GM23248 (cell line): ENCODE measurements around the gene SLC25A26. TPM values are rescaled to one million over a fixed set of nuclear protein-coding genes. Genes with fewer than 3 reads are reported as not detected.
A peak's percentile ranks its signal among the peaks of the same experiment; 100 is the strongest.

Source experiments
- DNase-seq: peaks from one replicate; pipeline ENCODE4 v3.0.0-alpha.2; 2015
- H2AFZ ChIP-seq: fragments of 200-600 bp; sonication (generic); 2 replicates; pipeline ENCODE4 v1.6.1; 2016; ENCODE audit warnings: antibody characterized with exemption
- H3F3A ChIP-seq: fragments of 200-600 bp; sonication (generic); 2 replicates; pipeline ENCODE4 v1.6.1; 2016; ENCODE audit warnings: mild to moderate bottlenecking, antibody characterized with exemption, mixed run types; ENCODE audit not compliant: insufficient read depth
- H3K27ac ChIP-seq: fragments of 200-600 bp; sonication (generic); 2 replicates; pipeline ENCODE4 v1.5.1; 2016; ENCODE audit warnings: mild to moderate bottlenecking
- H3K27me3 ChIP-seq: fragments of 200-600 bp; sonication (generic); replicated peaks from 2 replicates; pipeline ENCODE4 v1.6.1; 2016; ENCODE audit warnings: mild to moderate bottlenecking; ENCODE audit not compliant: insufficient read depth
- H3K36me3 ChIP-seq: fragments of 200-600 bp; sonication (generic); 2 replicates; pipeline ENCODE4 v1.6.1; 2016; ENCODE audit warnings: low read depth, mild to moderate bottlenecking
- H3K4me1 ChIP-seq: fragments of 200-600 bp; sonication (generic); 2 replicates; pipeline ENCODE4 v1.6.1; 2016; ENCODE audit warnings: mild to moderate bottlenecking; ENCODE audit not compliant: insufficient read depth
- H3K4me2 ChIP-seq: fragments of 200-600 bp; sonication (generic); one replicate; pipeline ENCODE4 v1.6.1; 2016; ENCODE audit warnings: mild to moderate bottlenecking; ENCODE audit not compliant: unreplicated experiment
- H3K4me3 ChIP-seq: fragments of 200-600 bp; sonication (generic); 2 replicates; pipeline ENCODE4 v1.5.1; 2016; ENCODE audit warnings: mild to moderate bottlenecking
- H3K79me2 ChIP-seq: fragments of 200-600 bp; sonication (generic); 2 replicates; pipeline ENCODE4 v1.6.1; 2016; ENCODE audit warnings: mild to moderate bottlenecking; ENCODE audit not compliant: insufficient read depth
- H3K9ac ChIP-seq: fragments of 200-600 bp; sonication (generic); 2 replicates; pipeline ENCODE4 v1.6.1; 2016; ENCODE audit warnings: mild to moderate bottlenecking
- H3K9me2 ChIP-seq: fragments of 200-600 bp; sonication (generic); 2 replicates; pipeline ENCODE4 v1.6.1; 2016; ENCODE audit warnings: mixed run types, mild to moderate bottlenecking, moderate library complexity; ENCODE audit not compliant: insufficient read depth
- H3K9me3 ChIP-seq: fragments of 200-600 bp; sonication (generic); one replicate; pipeline ENCODE4 v1.6.1; 2017; ENCODE audit warnings: low read depth
- H4K20me1 ChIP-seq: fragments of 200-600 bp; sonication (generic); 2 replicates; pipeline ENCODE4 v1.6.0; 2016; ENCODE audit not compliant: insufficient read depth
- EZH2 ChIP-seq: fragments of 200-600 bp; sonication (generic); IDR thresholded peaks from 2 replicates; pipeline ENCODE4 v1.6.1; 2018; ENCODE audit warnings: antibody characterized with exemption, mild to moderate bottlenecking; ENCODE audit not compliant: insufficient read depth, poor library complexity, severe bottlenecking
- EZH2phosphoT487 ChIP-seq: fragments of 200-600 bp; sonication (generic); IDR thresholded peaks from 2 replicates; pipeline ENCODE4 v1.6.1; 2018; ENCODE audit warnings: antibody characterized with exemption, moderate library complexity, mild to moderate bottlenecking, low read depth; ENCODE audit not compliant: insufficient read depth
- WGBS, 2 experiments: methylation state at CpG; one replicate each; pipeline ENCODE4 v1.1.6; 2015 to 2017; ENCODE audit warnings: low lambda C conversion rate in 2 of 2, low coverage in 1 of 2; ENCODE audit errors: missing lambda C conversion rate in 2 of 2; 5-methylcytosine and 5-hydroxymethylcytosine counted together
- in situ Hi-C: fragments of 300-500 bp; cut with MboI; formaldehyde crosslinking; loops from 2 replicates; pipeline ENCODE4 v1.15.0; 2020
- polyA plus RNA-seq: library from polyadenylated mRNA; unstranded; fragments of >200 nt; fragmentation: Nextera tagmentation; extraction: Ambion mirVana; gene quantifications from 2 replicates; pipeline ENCODE4 v1.2.1, GENCODE V29; 2016
- total RNA-seq: library from RNA; depleted of rRNA; stranded (reverse); fragments of >200 nt; shearing (Covaris generic); gene quantifications from 2 replicates; pipeline ENCODE4 v1.2.3, GENCODE V29; 2014

SLC25A26 gene
- total and polyA plus RNA-seq, 2 experiments from 2014 or later: 25.2 to 26.9 TPM

DNA sequence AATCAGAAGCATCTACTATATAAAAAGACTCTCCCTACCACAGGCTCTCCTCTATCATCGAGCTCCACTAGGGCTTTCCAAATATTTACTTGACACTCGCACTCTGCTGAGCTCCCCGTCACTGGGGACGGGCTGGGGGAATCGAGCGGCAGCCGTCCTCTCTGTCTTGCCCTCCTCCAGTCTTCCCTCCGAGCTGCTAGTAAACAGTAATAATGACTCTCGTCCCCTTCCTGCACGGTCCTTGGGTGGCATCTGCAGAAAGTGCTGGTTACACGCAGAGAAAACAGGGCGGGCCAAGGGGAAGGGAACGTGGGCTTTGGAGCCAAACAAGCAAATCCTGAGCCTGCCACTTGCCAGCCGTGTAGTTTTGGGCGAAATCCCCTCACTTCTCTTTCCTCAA lies 183.4 kb downstream of the SLC25A26 start:
- in situ Hi-C loops: loop anchor here (10.0 kb wide), 1 partner anchor 411 kb away; no protein-coding TSS in a partner anchor
- 64 to 67% methylated on average over 15 of the region's 15 CpGs for WGBS, 2 experiments

DNA sequence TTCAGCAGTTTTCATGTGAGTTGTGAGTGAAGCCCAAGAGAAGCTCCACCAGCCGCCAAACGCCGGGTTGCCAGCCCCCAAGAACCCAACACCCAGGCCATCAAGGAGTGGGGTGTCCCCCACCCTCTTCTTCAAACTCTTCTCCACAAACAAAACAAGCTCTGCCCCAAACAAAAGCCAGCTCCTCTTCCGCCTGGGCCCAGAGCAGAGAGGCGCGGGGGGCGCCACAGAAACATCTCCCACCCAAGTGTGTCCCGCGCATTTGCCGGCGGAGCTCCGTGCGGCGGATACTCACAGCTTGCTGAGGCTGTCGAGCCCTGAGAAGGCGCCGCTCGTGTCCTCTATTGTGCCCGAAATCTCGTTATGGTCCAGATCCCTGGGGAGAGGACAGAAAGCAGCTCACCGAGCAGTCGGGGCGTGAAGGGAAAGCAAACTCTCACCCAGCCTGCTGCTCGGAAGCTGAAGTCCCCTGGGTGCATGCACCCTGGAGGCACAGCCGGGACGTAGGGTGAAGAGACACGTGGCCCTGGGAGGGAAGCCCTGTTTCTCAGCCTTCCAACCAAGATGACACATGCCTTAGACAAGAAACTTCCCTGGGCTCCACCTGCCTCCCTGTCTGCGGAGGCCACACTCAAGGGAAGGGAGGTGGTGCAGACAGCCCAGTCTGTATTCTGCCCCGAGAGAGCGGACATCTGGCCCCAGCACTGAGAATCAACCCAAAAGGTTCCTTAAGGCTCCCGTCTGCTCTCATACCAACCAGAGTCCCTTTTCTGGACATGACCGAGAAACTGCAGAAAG lies 184.3 kb downstream of the SLC25A26 start:
- Histone ChIP-seq H3K9ac (peak overlapping the region; percentile 32; the same call in 1 of the 2 replicates), H3K4me2 (peak overlapping the region; percentile 16), H2AFZ (peak overlapping the region; percentile 27; the same call in 1 of the 2 replicates), H4K20me1 (no peaks in the 10 kb centered on the region), H3K79me2 (no peaks in the 10 kb centered on the region), H3K27me3 (no peaks in the 10 kb centered on the region), H3K4me3 (no peak overlapping the region), H3K9me2 (no peaks in the 10 kb centered on the region), H3F3A (peaks cover 6% of the 10 kb centered on the region; the same call in 1 of the 2 replicates), H3K9me3 (no peaks in the 10 kb centered on the region), H3K27ac (peak overlapping the region; percentile 47), H3K4me1 (peaks cover 26% of the 10 kb centered on the region), H3K36me3 (no peaks in the 10 kb centered on the region)
- in situ Hi-C loops: loop anchor here (10.0 kb wide), 1 partner anchor 410 kb away; no protein-coding TSS in a partner anchor
- DNase-seq: peak; percentile 49
- no peak for TF ChIP-seq EZH2phosphoT487
- 82 to 84% methylated on average over 32 of the region's 32 CpGs for WGBS, 2 experiments

More for the DNA sequence above, 183.4 kb downstream of the SLC25A26 start:
- Histone ChIP-seq H2AFZ (no peak overlapping the region), H3K9ac (no peak overlapping the region), H3K27me3 (no peaks in the 10 kb centered on the region), H3K79me2 (no peaks in the 10 kb centered on the region), H3K36me3 (no peaks in the 10 kb centered on the region), H3K4me3 (no peak overlapping the region), H3K9me3 (no peaks in the 10 kb centered on the region), H3K4me1 (peaks cover 26% of the 10 kb centered on the region), H3K4me2 (no peak overlapping the region), H4K20me1 (no peaks in the 10 kb centered on the region), H3K9me2 (no peaks in the 10 kb centered on the region), H3K27ac (no peak overlapping the region), H3F3A (peaks cover 6% of the 10 kb centered on the region; the same call in 1 of the 2 replicates)
- TF ChIP-seq EZH2 (no peak), EZH2phosphoT487 (no peak)
- no peak for DNase-seq

DNA sequence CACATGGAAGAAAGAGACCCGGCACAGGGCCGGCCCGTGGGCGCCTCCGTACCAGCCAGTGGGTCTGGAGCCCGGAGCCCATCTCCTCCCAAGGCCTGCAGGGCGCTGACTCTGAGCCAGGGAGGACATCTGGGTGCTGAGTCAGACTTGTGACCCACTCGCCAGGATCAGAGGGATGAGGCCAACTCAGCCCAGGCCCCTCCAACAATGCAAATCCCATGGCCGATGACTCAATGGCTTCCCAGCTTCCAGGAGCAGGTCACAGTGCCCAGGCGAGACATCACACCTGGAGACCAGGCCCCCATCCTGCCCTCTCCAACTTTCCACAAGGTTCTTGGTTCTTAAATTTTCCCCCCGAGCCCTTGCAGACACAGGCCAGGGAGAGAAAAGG lies 184.9 kb downstream of the SLC25A26 start:
- no peak for TF ChIP-seq EZH2phosphoT487
- TF ChIP-seq EZH2: no peak
- in situ Hi-C loops: loop anchor here (10.0 kb wide), 1 partner anchor 409 kb away; no protein-coding TSS in a partner anchor
- Histone ChIP-seq H3K4me3 (no peak overlapping the region), H3K36me3 (no peaks in the 10 kb centered on the region), H4K20me1 (no peaks in the 10 kb centered on the region), H3F3A (peaks cover 6% of the 10 kb centered on the region; the same call in 1 of the 2 replicates), H3K9ac (peak overlapping the region; percentile 34; the same call in 1 of the 2 replicates), H3K9me2 (no peaks in the 10 kb centered on the region), H3K27me3 (no peaks in the 10 kb centered on the region), H2AFZ (peak overlapping the region; percentile 27; the same call in 1 of the 2 replicates), H3K4me1 (peaks cover 26% of the 10 kb centered on the region), H3K27ac (peak overlapping the region; percentile 47), H3K79me2 (no peaks in the 10 kb centered on the region), H3K9me3 (no peaks in the 10 kb centered on the region), H3K4me2 (peak overlapping the region; percentile 16)
- 6 to 9% methylated on average over 11 of the region's 11 CpGs for WGBS, 2 experiments
- DNase-seq: peak; percentile 96

DNA sequence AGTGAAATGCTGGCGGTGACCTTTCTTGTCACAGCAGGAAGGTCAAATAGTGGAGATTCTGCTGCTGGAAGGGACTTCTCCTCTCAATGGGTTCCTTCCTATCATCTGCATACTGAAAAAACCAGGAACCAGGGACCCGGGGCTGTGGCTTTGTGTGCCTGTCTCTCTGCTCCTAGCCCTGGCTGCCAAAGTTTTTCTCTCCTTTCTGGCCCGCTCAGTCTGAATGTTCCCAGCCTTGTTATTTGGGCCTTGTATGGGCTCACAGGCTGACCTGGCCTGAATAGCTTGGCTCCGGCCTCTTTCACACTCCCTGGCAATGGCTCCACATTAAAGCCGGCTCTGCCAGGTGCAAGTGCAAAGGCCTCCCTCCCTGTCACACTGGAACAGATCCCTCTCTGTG lies 185.4 kb downstream of the SLC25A26 start:
- peaks cover 6% of the 10 kb centered on the region; the same call in 1 of the 2 replicates for H3F3A ChIP-seq
- peak overlapping the region; percentile 34; the same call in 1 of the 2 replicates for H3K9ac ChIP-seq
- DNase-seq: no peak
- H3K4me1 ChIP-seq: peaks cover 26% of the 10 kb centered on the region
- H4K20me1 ChIP-seq: no peaks in the 10 kb centered on the region
- H3K27ac ChIP-seq: peak overlapping the region; percentile 43
- no peak overlapping the region for H3K4me3 ChIP-seq
- H2AFZ ChIP-seq: 0 out of 2 replicates have a peak overlapping the region, but pooled peaks have one; percentile 27
- H3K36me3 ChIP-seq: no peaks in the 10 kb centered on the region
- no peaks in the 10 kb centered on the region for H3K79me2 ChIP-seq
- no peaks in the 10 kb centered on the region for H3K9me3 ChIP-seq
- TF ChIP-seq EZH2phosphoT487: no peak
- no peak for TF ChIP-seq EZH2
- H3K9me2 ChIP-seq: no peaks in the 10 kb centered on the region
- in situ Hi-C loops: loop anchor here (10.0 kb wide), 1 partner anchor 409 kb away; no protein-coding TSS in a partner anchor
- no peaks in the 10 kb centered on the region for H3K27me3 ChIP-seq
- WGBS, 2 experiments: 36 to 43% methylated on average over 5 of the region's 5 CpGs
- H3K4me2 ChIP-seq: peak overlapping the region; percentile 6
